NT2/D1 (cell line): ENCODE measurements around the gene CDH20.

ENCODE experiments used
- SUZ12 ChIP-seq: IDR thresholded peaks from 2 replicates; pipeline ENCODE4 v1.6.1; 2011; ENCODE audit not compliant: insufficient read length, insufficient read depth; ENCODE audit errors: extremely low read depth
- YY1 ChIP-seq: IDR thresholded peaks from 2 replicates; pipeline ENCODE4 v1.6.1; 2011; ENCODE audit not compliant: insufficient read length, insufficient read depth
- ZNF274 ChIP-seq: IDR thresholded peaks from 2 replicates; pipeline ENCODE4 v1.6.1; 2011; ENCODE audit warnings: mild to moderate bottlenecking, low read depth, low read length

DNA sequence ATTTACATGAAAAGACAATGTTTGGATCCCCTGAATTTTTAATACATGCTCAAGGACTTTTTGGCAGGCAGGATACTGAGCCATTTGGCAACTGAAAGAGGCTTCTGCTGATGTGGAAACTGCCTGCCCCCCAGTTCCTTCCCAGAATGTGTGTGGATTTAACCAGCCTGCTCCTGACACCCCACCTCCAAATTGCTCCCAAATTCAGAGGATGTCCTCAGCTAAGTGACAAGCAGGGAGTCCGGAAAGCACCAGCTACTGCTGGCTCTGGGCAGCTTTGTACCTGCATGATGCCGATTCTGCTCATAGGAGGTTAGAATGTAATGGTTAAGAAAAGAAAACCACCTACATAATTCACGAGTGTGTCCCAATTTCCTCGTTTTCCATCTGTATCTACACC is 197.5 kb downstream of the CDH20 start:
- TF ChIP-seq YY1 (no peak), SUZ12 (no peak), ZNF274 (no peak)
